CD1c-positive myeloid dendritic cell (primary cell): ENCODE data around the gene TMEFF2.

Experiments used
- DNase-seq: peaks from one replicate; pipeline ENCODE4 v3.0.0-alpha.2; 2016; ENCODE audit errors: extremely low spot score

Gene TMEFF2, protein sequence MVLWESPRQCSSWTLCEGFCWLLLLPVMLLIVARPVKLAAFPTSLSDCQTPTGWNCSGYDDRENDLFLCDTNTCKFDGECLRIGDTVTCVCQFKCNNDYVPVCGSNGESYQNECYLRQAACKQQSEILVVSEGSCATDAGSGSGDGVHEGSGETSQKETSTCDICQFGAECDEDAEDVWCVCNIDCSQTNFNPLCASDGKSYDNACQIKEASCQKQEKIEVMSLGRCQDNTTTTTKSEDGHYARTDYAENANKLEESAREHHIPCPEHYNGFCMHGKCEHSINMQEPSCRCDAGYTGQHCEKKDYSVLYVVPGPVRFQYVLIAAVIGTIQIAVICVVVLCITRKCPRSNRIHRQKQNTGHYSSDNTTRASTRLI

GRCh38 chr2:192194866-192195547 lies at the start of gene TMEFF2:
Gene TMEFF2 (minus strand): TSS chr2:192194933. CDS start chr2:192194524, 409 bp downstream.
- DNase-seq: no peak

- no peak for DNase-seq
Observed at GRCh38 chr2:192243488-192243887, 48.8 kb upstream of the TMEFF2 start.

GRCh38 chr2:192236136-192236535 lies 41.4 kb upstream of the TMEFF2 start:
- DNase-seq: no peak

DNA sequence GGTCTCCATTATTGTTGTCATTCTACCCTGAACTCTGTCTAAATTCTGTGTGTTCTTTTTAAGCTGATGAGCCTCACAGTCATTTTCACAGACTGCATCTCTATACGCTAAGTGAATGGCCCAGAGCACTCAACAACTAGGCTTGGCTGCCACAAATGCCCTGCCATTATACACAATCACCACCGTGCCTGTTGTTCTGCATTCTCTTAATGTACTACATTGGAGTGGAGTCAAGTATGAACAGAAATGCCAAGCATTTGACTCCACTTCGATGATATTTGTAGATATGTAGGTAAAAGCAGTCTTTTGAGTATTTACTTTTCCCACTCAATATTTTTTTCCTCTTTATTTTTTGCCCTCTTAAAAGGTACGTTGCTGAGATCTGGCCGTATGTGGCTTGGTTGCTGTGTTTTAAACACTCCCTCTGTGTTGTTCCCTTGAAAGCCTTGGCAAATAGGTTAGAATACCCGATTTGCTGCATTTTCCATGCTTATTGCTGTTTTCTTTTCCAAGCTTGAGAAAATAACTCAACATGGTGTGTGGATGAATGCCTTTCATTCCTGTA lies 36.2 kb upstream of the TMEFF2 start:
- DNase-seq: no peak

GRCh38 chr2:192228685-192229084 lies 34.0 kb upstream of the TMEFF2 start:
- no peak for DNase-seq

- DNase-seq: no peak
Observed at GRCh38 chr2:192218970-192219369, 24.2 kb upstream of the TMEFF2 start.

GRCh38 chr2:192218377-192218776 lies 23.6 kb upstream of the TMEFF2 start:
- no peak for DNase-seq

GRCh38 chr2:192216336-192216735 lies 21.6 kb upstream of the TMEFF2 start:
- no peak for DNase-seq

- DNase-seq: no peak
Observed at GRCh38 chr2:192215096-192215877, 20.6 kb upstream of the TMEFF2 start.

DNA sequence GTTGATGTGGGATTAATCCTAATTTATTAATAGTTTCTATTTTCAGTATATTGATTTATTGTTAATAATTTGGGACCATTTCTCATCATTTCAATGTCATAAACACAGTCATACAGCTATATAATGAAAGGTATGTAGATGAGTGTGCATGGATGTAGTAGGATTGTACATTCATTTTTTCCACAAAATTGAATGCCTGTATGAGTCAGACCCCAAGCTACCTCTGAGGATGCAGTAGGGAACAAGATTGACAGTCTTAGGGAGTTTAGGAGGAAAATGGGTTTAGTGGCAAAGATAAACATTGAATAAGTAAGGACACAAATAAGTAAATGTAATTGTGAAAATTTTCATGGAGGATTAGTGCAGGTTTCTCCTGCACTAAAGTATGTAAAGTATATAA lies 14.1 kb upstream of the TMEFF2 start:
- no peak for DNase-seq

DNA sequence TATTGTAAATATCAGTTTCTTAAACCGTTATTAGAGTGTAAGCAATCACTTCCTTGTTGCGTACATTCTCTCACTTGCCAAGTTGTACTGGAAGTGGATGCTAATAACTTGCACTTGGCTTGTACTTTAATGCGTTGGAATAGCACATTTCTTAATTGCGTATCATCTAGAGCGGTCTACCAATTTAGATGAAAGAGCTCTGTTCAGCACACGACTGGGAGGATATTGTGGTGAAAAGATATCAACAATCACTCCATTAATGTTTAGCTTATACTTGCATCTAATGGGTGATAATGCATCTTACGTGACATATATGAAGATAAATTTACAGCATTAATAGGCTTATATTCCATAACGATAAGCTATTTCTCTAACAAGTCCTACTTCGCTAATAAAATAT lies 11.7 kb upstream of the TMEFF2 start:
- DNase-seq: no peak

DNA sequence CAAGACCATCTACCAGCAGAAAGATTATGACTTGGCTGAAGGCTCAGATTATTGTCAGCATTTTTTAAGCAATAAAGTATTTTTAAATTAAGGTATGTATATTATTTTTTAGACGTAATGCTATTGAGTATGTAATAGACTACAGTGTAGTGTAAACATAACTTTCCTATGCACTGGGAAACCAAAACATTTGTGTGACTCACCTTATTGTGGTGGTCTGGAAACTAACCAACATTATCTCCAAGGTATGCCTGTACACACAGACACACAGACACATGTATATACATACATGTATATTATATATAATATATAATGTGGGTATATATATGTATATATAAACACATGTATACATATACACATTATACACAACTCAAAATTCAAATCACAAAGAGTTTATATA lies 9.1 kb upstream of the TMEFF2 start:
- no peak for DNase-seq

DNA sequence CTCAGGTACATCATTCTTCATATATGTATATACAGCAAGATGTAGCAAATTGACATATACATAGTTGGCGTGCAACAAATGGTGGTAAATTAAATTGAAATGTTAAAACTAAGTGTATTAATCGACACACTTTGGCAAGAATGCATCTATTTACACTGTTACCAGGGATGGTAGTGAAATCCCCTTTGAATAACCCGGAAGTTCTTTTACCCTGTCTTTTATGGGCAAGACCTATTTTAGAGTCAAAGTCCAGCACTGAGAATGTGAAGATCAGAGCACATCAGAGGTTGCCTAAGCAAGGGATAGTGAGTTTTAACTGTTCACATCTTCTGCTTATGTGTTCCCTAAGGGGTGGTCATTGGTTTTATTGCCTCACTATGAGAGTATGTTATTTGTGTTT lies 7.6 kb upstream of the TMEFF2 start:
- no peak for DNase-seq

DNA sequence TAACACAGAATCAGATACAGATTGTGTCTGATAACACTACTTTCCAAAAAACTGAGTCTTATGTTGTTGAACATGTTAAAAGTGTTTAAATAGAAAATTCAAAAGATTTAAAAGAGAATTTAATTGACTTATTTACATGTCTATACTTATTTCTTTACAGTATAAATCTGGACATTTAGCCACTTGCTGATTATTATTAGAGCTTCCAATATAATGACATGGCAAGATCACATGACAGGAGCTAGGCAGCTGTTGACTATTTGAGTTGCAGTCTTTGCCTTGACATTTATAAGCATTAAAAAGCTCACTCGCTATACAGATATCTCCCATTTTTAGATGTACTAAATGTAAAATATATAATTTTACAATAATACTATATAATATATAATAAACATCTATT lies 6.4 kb upstream of the TMEFF2 start:
- DNase-seq: no peak

DNA sequence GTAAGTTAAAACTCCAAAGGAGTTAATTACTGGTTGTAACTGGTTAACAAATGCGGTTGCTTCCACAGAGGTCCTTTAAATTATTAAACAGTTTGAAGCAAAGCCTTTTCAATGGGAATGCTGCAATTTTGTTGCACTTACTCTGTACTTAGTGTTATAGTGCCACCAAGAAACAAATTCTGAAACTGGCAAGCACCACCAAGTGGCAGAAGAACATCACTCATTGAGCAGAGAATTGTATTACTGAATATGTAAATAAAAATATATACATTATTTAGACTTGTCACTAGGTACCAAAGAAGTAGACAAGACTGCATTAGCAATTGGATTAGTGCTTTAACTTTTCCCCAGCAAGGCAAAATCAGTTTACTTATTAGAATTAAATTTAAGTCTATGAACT lies 2.6 kb upstream of the TMEFF2 start:
- no peak for DNase-seq

DNA sequence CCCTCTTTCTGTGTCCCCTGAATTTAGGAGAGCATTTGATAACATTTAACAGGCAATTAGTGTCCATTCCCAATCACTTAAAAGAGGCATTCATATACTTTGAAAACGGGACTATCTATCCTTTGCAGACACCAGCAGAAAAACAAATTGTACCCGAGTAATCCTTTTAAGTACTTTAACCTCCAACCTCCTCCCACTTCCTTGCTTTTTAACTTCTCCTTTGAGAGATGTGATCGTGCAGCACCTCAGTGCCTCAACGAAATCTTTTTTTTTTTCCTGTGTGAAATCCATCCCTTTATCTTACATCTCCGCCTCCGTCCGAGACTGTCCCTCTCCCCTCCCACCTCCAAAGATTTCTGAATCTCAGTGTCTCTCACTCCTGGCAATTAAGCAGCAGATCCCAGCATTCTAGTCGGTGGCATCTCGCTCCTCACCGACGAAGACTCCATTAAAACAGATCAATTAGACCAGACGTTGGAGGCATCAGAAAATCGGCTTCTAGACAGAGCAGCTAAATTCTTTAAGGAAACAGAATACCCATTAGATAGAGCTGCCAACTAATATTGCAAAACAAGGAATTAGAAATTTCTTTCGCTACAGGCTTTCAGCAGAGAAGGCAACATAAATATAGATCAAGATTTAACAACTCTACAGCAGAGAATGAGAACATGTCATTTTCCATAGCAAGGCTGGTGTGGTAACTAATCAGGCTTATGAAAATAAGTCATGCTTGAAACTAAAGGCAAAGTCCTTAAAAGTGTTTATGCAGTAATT lies 1.9 kb upstream of the TMEFF2 start:
- no peak for DNase-seq

- DNase-seq: no peak
Observed at GRCh38 chr2:192195548-192196418, 1.1 kb upstream of the TMEFF2 start.

GRCh38 chr2:192194265-192194865 lies 368 bp downstream of the TMEFF2 start:
- DNase-seq: peak; percentile 39

DNA sequence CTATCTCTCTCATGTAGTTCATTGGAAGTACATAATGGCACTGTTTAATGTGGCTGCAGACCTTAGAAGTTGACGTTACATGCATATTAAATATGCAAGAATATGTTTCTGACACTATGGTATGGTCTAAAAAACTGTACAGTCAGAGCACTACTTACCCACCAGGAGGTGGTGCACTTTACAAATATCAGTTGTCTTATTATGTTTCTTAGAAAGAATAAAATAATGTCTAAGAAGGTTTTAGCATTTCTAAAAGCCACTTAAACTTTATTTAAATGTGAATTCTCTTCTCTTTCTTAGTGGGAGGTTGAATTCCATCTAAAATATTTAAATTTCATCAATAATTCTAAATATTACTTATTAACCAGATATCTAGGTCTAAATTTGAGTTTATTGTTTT lies 4.3 kb downstream of the TMEFF2 start:
- DNase-seq: peak; percentile 16

DNA sequence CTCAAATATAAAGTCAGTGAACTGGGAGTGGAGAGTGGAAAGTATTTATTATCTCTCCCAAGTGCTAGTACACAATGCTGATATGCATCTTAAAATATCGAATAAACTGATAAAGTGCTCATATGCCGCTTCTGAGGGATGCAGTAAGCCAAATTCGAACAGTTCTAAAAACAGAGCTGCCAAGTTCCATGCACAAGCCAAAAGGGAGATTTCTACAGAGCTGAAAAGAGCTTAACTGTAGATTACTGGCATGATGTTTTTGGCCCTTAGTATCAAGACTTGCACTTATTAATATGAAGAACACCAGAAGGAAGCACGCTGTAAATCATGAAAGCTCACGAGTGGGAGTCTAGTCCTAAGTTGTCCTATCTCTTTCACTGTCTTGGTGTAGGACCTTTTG lies 7.9 kb downstream of the TMEFF2 start:
- no peak for DNase-seq
